Measurements from ENCODE around the gene DEXI. TPM values are rescaled to one million over a fixed set of nuclear protein-coding genes. Genes with fewer than 3 reads are reported as not detected.
"Not testable (repeated sequence)": the region's sequence is repeated elsewhere in the genome, so short reads cannot be mapped to it uniquely, and the experiment has no call there.

DEXI gene
- total and polyA plus RNA-seq, 8 donors, result 16.5 to 97.9 (median 30.6) TPM

DNA sequence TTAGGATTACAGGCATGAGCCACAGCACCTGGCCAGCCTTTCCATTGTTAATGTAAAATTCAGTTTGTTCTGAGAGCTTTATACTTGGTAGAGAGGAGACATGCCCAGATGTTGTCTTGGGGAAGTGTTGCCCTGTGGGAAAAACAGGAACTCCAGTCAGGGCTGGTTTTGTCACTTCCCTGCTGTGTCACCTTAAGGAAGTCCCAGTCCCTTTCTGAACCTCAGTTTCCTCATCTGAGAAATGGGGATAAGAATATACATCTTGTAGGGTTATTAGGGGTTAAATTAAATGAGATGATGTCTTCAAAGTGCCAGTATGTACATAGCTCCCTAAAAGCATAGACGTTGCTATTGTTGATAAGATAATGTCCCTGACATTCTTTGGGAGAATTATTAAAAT, 27.3 kb upstream of the DEXI start:
- intact Hi-C loops (cut with DNase I; ENCODE audit: low total_unique reads), result loop anchor here (5.0 kb wide), 2 partner anchors 288 to 383 kb away; partner anchors contain the start of gene SOCS1
- 24 to 52% (median 38%) methylated on average over 1 of the region's 1 CpG for WGBS, 5 donors
- DNase-seq, result no peak
- Histone ChIP-seq H3K27me3 (no peaks in the 10 kb centered on the region), H3K27ac (no peak overlapping the region), H3K4me1 (peaks cover 11 to 24% (median 13%) of the 10 kb centered on the region in 4 donors), H3K9me3 (no peaks in the 10 kb centered on the region), H3K4me3 (no peak overlapping the region), H3K36me3 (peaks cover 2 to 69% (median 56%) of the 10 kb centered on the region in 4 donors)
- no peak for TF ChIP-seq CTCF (IDR thresholded peaks at IDR 0.05)

- Histone ChIP-seq H3K4me3 (no peak overlapping the region), H3K27ac (no peak overlapping the region), H3K4me1 (peaks cover 19 to 33% (median 20%) of the 10 kb centered on the region in 4 donors), H3K36me3 (peaks cover 2 to 64% (median 52%) of the 10 kb centered on the region in 4 donors), H3K27me3 (no peaks in the 10 kb centered on the region), H3K9me3 (no peaks in the 10 kb centered on the region)
- no peak for DNase-seq
- 79 to 91% (median 87%) methylated on average over 3 of the region's 3 CpGs for WGBS, 5 donors
- intact Hi-C loops (cut with DNase I; ENCODE audit: low total_unique reads), result loop anchor here (5.0 kb wide), 1 partner anchor 384 kb away; no protein-coding TSS in a partner anchor
- TF ChIP-seq POLR2AphosphoS5 (IDR thresholded peaks at IDR 0.05) (no peak), EP300 (IDR thresholded peaks at IDR 0.05) (no peak), CTCF (IDR thresholded peaks at IDR 0.05) (no peak), POLR2A (IDR thresholded peaks at IDR 0.05) (no peak)
These were observed 26.2 kb upstream of the DEXI start for GRCh38 chr16:10968498-10968897.

DNA sequence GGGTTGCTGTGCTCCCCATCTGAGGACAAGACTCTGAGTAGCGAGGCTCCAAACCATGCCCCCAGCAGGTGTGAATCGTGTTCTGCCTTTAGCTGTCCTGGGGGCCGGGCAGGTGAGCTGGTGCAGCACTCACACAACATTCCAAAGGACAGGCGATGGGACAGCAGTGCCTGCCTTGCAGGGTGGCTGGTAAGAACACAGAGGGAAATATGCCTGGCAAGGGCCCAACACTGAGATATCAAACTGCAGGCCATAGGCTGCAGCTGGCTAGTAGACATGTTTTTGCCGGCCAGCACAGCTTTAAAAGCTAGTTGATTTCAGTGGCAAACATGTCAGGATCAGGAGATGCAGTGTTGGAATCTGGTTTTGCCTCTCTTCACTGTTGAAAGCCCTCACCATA, 25.7 kb upstream of the DEXI start:
- Histone ChIP-seq H3K36me3 (peaks cover 6 to 64% (median 52%) of the 10 kb centered on the region in 4 donors), H3K9me3 (no peaks in the 10 kb centered on the region), H3K4me1 (peaks cover 19 to 33% (median 20%) of the 10 kb centered on the region in 4 donors), H3K4me3 (no peak overlapping the region), H3K27me3 (no peaks in the 10 kb centered on the region), H3K27ac (no peak overlapping the region)
- intact Hi-C loops (cut with DNase I; ENCODE audit: low total_unique reads), result loop anchor here (5.0 kb wide), 1 partner anchor 384 kb away; no protein-coding TSS in a partner anchor
- DNase-seq, result peak; percentile 40 to 81
- 40 to 58% (median 46%) methylated on average over 1 to 5 of the region's 5 CpGs for WGBS, 5 donors
- no peak for TF ChIP-seq CTCF (IDR thresholded peaks at IDR 0.05)
- TF ChIP-seq EP300 (IDR thresholded peaks at IDR 0.05), result no peak

DNA sequence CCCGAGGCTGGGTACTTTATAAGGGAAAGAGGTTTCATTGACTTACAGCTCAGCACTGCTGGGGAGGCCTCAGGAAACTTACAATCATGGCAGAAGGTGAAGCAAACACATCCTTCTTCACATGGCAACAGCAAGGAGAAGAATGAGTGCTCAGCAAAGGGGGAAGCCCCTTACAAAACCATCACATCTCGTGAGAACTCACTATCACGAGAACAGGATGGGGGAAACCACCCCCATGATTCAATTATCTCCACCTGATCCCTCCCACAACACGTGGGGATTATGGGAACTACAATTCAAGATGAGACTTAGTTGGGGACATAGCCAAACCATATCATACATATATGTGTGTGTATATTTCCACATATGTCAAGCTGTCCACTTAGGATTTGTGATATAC, 24.3 kb upstream of the DEXI start:
- WGBS, 5 donors, result 57 to 65% (median 61%) methylated on average over 4 of the region's 4 CpGs
- H3K27me3 ChIP-seq, H3K4me3 ChIP-seq, H3K9me3 ChIP-seq, DNase-seq, H3K27ac ChIP-seq: not testable (repeated sequence)
- intact Hi-C loops (cut with DNase I; ENCODE audit: low total_unique reads), result loop anchor here (5.0 kb wide), 1 partner anchor 386 kb away; no protein-coding TSS in a partner anchor
- Histone ChIP-seq H3K4me1 (peaks cover 16 to 27% (median 19%) of the 10 kb centered on the region in 4 donors), H3K36me3 (peaks cover 12 to 67% (median 58%) of the 10 kb centered on the region in 4 donors)

GRCh38 chr16:10966129-10966528, 23.9 kb upstream of the DEXI start:
- Histone ChIP-seq H3K4me3 (no peak overlapping the region), H3K27ac (no peak overlapping the region), H3K36me3 (peaks cover 11 to 67% (median 57%) of the 10 kb centered on the region in 4 donors), H3K4me1 (peaks cover 14 to 22% (median 17%) of the 10 kb centered on the region in 4 donors), H3K9me3 (no peaks in the 10 kb centered on the region), H3K27me3 (no peaks in the 10 kb centered on the region)
- WGBS, 5 donors, result 74 to 83% (median 78%) methylated on average over 5 of the region's 5 CpGs
- intact Hi-C loops (cut with DNase I; ENCODE audit: low total_unique reads), result loop anchor here (5.0 kb wide), 1 partner anchor 386 kb away; no protein-coding TSS in a partner anchor
- no peak for DNase-seq
- no peak for TF ChIP-seq POLR2AphosphoS5 (IDR thresholded peaks at IDR 0.05)
- no peak for TF ChIP-seq EP300 (IDR thresholded peaks at IDR 0.05)
- no peak for TF ChIP-seq CTCF (IDR thresholded peaks at IDR 0.05)
- no peak for TF ChIP-seq POLR2A (IDR thresholded peaks at IDR 0.05)
